ENCODE data around the gene MYOZ2. TPM values are rescaled to one million over a fixed set of nuclear protein-coding genes. Genes with fewer than 3 reads are reported as not detected.
"Not testable (repeated sequence)": the region's sequence is repeated elsewhere in the genome, so short reads cannot be mapped to it uniquely, and the experiment has no call there.

MYOZ2 gene
- total RNA-seq, 1 experiment from 2014 or later, result 0.24 TPM

- in situ Hi-C loops (cut with HindIII; ENCODE audit: low pct_unique_long_range_greater_than_20kb, low sequenced_read_pairs), result no loop called here
- DNase-seq (ENCODE audit: low read depth, low spot score), result peak; percentile 39
Observed at GRCh38 chr4:119116925-119117900, 18.4 kb upstream of the MYOZ2 start.

GRCh38 chr4:119118397-119118796 is 17.2 kb upstream of the MYOZ2 start:
- peak; percentile 91 for DNase-seq (ENCODE audit: low read depth, low spot score)
- in situ Hi-C loops (cut with HindIII; ENCODE audit: low pct_unique_long_range_greater_than_20kb, low sequenced_read_pairs), result no loop called here

GRCh38 chr4:119124352-119124751 is 11.3 kb upstream of the MYOZ2 start:
- in situ Hi-C loops (cut with HindIII; ENCODE audit: low pct_unique_long_range_greater_than_20kb, low sequenced_read_pairs), result no loop called here
- DNase-seq (ENCODE audit: low read depth, low spot score), result no peak

- in situ Hi-C loops (cut with HindIII; ENCODE audit: low pct_unique_long_range_greater_than_20kb, low sequenced_read_pairs), result no loop called here
- no peak for DNase-seq (ENCODE audit: low read depth, low spot score)
Observed at GRCh38 chr4:119125931-119126330, 9.7 kb upstream of the MYOZ2 start.

- DNase-seq (ENCODE audit: low read depth, low spot score), result no peak
- in situ Hi-C loops (cut with HindIII; ENCODE audit: low pct_unique_long_range_greater_than_20kb, low sequenced_read_pairs), result no loop called here
Observed at GRCh38 chr4:119128148-119128547, 7.5 kb upstream of the MYOZ2 start.

GRCh38 chr4:119130365-119131065 is 5.1 kb upstream of the MYOZ2 start:
- no peak for DNase-seq (ENCODE audit: low read depth, low spot score)
- in situ Hi-C loops (cut with HindIII; ENCODE audit: low pct_unique_long_range_greater_than_20kb, low sequenced_read_pairs), result no loop called here

- DNase-seq (ENCODE audit: low read depth, low spot score), result no peak
- in situ Hi-C loops (cut with HindIII; ENCODE audit: low pct_unique_long_range_greater_than_20kb, low sequenced_read_pairs), result no loop called here
Observed at GRCh38 chr4:119131164-119131563, 4.5 kb upstream of the MYOZ2 start.

- no peak for DNase-seq (ENCODE audit: low read depth, low spot score)
- in situ Hi-C loops (cut with HindIII; ENCODE audit: low pct_unique_long_range_greater_than_20kb, low sequenced_read_pairs), result no loop called here
Observed at GRCh38 chr4:119132306-119132705, 3.3 kb upstream of the MYOZ2 start.

- peak; percentile 31 for DNase-seq (ENCODE audit: low read depth, low spot score)
- in situ Hi-C loops (cut with HindIII; ENCODE audit: low pct_unique_long_range_greater_than_20kb, low sequenced_read_pairs), result no loop called here
Observed at GRCh38 chr4:119136546-119136945, 914 bp downstream of the MYOZ2 start.

- peak; percentile 43 for DNase-seq (ENCODE audit: low read depth, low spot score)
- in situ Hi-C loops (cut with HindIII; ENCODE audit: low pct_unique_long_range_greater_than_20kb, low sequenced_read_pairs), result no loop called here
Observed at GRCh38 chr4:119138046-119138445, 2.4 kb downstream of the MYOZ2 start.

GRCh38 chr4:119139311-119139710 is 3.7 kb downstream of the MYOZ2 start:
- in situ Hi-C loops (cut with HindIII; ENCODE audit: low pct_unique_long_range_greater_than_20kb, low sequenced_read_pairs), result no loop called here
- no peak for DNase-seq (ENCODE audit: low read depth, low spot score)

- no peak for DNase-seq (ENCODE audit: low read depth, low spot score)
- in situ Hi-C loops (cut with HindIII; ENCODE audit: low pct_unique_long_range_greater_than_20kb, low sequenced_read_pairs), result no loop called here
Observed at GRCh38 chr4:119139822-119140252, 4.2 kb downstream of the MYOZ2 start.

GRCh38 chr4:119141283-119141682 is 5.7 kb downstream of the MYOZ2 start:
- DNase-seq (ENCODE audit: low read depth, low spot score); in situ Hi-C loops (cut with HindIII; ENCODE audit: low pct_unique_long_range_greater_than_20kb, low sequenced_read_pairs): not testable (repeated sequence)

GRCh38 chr4:119142833-119143232 is 7.2 kb downstream of the MYOZ2 start:
- in situ Hi-C loops (cut with HindIII; ENCODE audit: low pct_unique_long_range_greater_than_20kb, low sequenced_read_pairs), result no loop called here
- no peak for DNase-seq (ENCODE audit: low read depth, low spot score)

GRCh38 chr4:119143341-119143740 is 7.7 kb downstream of the MYOZ2 start:
- in situ Hi-C loops (cut with HindIII; ENCODE audit: low pct_unique_long_range_greater_than_20kb, low sequenced_read_pairs); DNase-seq (ENCODE audit: low read depth, low spot score): not testable (repeated sequence)

- in situ Hi-C loops (cut with HindIII; ENCODE audit: low pct_unique_long_range_greater_than_20kb, low sequenced_read_pairs), result no loop called here
- DNase-seq (ENCODE audit: low read depth, low spot score), result no peak
Observed at GRCh38 chr4:119149110-119149509, 13.5 kb downstream of the MYOZ2 start.

GRCh38 chr4:119151161-119151560 is 15.5 kb downstream of the MYOZ2 start:
- peak; percentile 88 for DNase-seq (ENCODE audit: low read depth, low spot score)
- in situ Hi-C loops (cut with HindIII; ENCODE audit: low pct_unique_long_range_greater_than_20kb, low sequenced_read_pairs), result no loop called here

GRCh38 chr4:119152741-119153140 is 17.1 kb downstream of the MYOZ2 start:
- in situ Hi-C loops (cut with HindIII; ENCODE audit: low pct_unique_long_range_greater_than_20kb, low sequenced_read_pairs), result no loop called here
- DNase-seq (ENCODE audit: low read depth, low spot score), result no peak

GRCh38 chr4:119162174-119162573 is 26.5 kb downstream of the MYOZ2 start:
- DNase-seq (ENCODE audit: low read depth, low spot score), result no peak
- in situ Hi-C loops (cut with HindIII; ENCODE audit: low pct_unique_long_range_greater_than_20kb, low sequenced_read_pairs), result no loop called here

All from SK-MEL-5 (cell line).